Thyroid gland (tissue), 4 donors: Measurements from ENCODE around the gene STRADA. TPM values are rescaled to one million over a fixed set of nuclear protein-coding genes. Genes with fewer than 3 reads are reported as not detected.

Experiments used
- DNase-seq, 2 donors: peaks; one replicate each; pipeline ENCODE4 v3.0.0-alpha.2; 2019
- H3K27ac ChIP-seq, 3 donors: fragments of 200-600 bp; sonication (generic); 1 replicate in 2 of 3; 2 replicates in 1 of 3; pipeline ENCODE4 v1.5.1; 2016 to 2019; ENCODE audit warnings: mild to moderate bottlenecking in 1 of 3, moderate library complexity in 1 of 3
- H3K27me3 ChIP-seq: fragments of 200-600 bp; sonication (generic); one replicate; pipeline ENCODE4 v1.5.1; 2019
- H3K36me3 ChIP-seq, 2 donors: fragments of 200-600 bp; sonication (generic); one replicate each; pipeline ENCODE4 v1.5.1; 2016 to 2019
- H3K4me1 ChIP-seq, 2 donors: fragments of 200-600 bp; sonication (generic); one replicate each; pipeline ENCODE4 v1.5.1; 2017 to 2019
- H3K4me3 ChIP-seq, 3 donors: fragments of 200-600 bp; sonication (generic); replicated peaks in 1 of 3; 1 replicate in 2 of 3; 2 replicates in 1 of 3; pipeline ENCODE4 v1.5.1; 2016; ENCODE audit warnings: mild to moderate bottlenecking in 1 of 3
- H3K9me3 ChIP-seq: fragments of 200-600 bp; sonication (generic); one replicate; pipeline ENCODE4 v1.5.1; 2017
- POLR2A ChIP-seq, 2 donors: fragments of 450-650 bp; IDR thresholded peaks; one replicate each; pipeline ENCODE4 v1.6.1; 2017; ENCODE audit warnings: antibody characterized with exemption in 2 of 2, mild to moderate bottlenecking in 2 of 2, moderate library complexity in 1 of 2
- WGBS, 2 donors: methylation state at CpG; one replicate each; pipeline ENCODE4 v1.1.5; 2017; 5-methylcytosine and 5-hydroxymethylcytosine counted together
- intact Hi-C: fragments of 100-400 bp; cut with DNase I; formaldehyde crosslinking; loops from one replicate; pipeline ENCODE4 v1.15.1; 2023
- total RNA-seq, 4 donors: library from RNA; depleted of rRNA; stranded (reverse); fragments of >200 nt; gene quantifications; one replicate each; pipeline ENCODE4 v1.2.3, GENCODE V29; 2016
- TF ChIP-seq, protein P1 (sequence below), 6 experiments: fragments of 200-600 bp in 3 of 6; fragments of 450-650 bp in 3 of 6; sonication (generic) in 3 of 6; IDR thresholded peaks; one replicate each; pipeline ENCODE4 v1.5.1; 2016 to 2019; ENCODE audit warnings: antibody characterized with exemption in 6 of 6, mild to moderate bottlenecking in 2 of 6, inconsistent platforms in 1 of 6, moderate library complexity in 1 of 6

The STRADA gene
- total RNA-seq, 4 donors from 2014 or later: 28.6 to 44.6 (median 32.2) TPM

GRCh38 chr17:63718988-63719387 is 22.6 kb downstream of the STRADA start:
- intact Hi-C loops: no loop called here
- H3K27me3 ChIP-seq: no peaks in the 10 kb centered on the region
- TF ChIP-seq, protein P1, sequence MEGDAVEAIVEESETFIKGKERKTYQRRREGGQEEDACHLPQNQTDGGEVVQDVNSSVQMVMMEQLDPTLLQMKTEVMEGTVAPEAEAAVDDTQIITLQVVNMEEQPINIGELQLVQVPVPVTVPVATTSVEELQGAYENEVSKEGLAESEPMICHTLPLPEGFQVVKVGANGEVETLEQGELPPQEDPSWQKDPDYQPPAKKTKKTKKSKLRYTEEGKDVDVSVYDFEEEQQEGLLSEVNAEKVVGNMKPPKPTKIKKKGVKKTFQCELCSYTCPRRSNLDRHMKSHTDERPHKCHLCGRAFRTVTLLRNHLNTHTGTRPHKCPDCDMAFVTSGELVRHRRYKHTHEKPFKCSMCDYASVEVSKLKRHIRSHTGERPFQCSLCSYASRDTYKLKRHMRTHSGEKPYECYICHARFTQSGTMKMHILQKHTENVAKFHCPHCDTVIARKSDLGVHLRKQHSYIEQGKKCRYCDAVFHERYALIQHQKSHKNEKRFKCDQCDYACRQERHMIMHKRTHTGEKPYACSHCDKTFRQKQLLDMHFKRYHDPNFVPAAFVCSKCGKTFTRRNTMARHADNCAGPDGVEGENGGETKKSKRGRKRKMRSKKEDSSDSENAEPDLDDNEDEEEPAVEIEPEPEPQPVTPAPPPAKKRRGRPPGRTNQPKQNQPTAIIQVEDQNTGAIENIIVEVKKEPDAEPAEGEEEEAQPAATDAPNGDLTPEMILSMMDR (IDR thresholded peaks at IDR 0.05): no peak
- no peak for TF ChIP-seq POLR2A (IDR thresholded peaks at IDR 0.05)
- H3K4me3 ChIP-seq: no peak overlapping the region
- no peaks in the 10 kb centered on the region for H3K4me1 ChIP-seq
- no peak for DNase-seq
- 77 to 82% methylated on average over 5 of the region's 5 CpGs for WGBS, 2 donors
- no peaks in the 10 kb centered on the region for H3K9me3 ChIP-seq
- no peaks in the 10 kb centered on the region for H3K36me3 ChIP-seq
- no peak overlapping the region for H3K27ac ChIP-seq

DNA sequence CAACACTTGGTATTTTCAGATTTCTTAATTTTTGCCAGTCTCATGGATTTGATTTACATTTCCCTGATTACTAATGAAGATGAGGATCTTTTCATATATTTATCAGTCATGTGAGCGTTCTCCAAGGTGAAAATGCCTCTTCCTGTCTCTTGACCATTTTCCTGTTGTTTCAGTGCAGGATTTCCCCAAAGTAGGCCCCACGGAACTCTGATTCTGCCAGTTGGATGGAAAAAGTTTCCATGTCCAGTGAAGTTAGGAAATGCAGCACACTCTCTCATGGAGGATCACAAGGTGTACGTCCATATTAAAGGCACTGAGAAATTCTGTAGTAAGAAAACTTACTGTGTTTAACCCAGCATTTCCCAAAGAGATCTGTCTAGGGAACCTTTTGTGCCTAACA is 25.2 kb downstream of the STRADA start:
- intact Hi-C loops: no loop called here

GRCh38 chr17:63714550-63715277 is 26.9 kb downstream of the STRADA start:
- no peaks in the 10 kb centered on the region for H3K27me3 ChIP-seq
- TF ChIP-seq, protein P1 (IDR thresholded peaks at IDR 0.05): no peak
- TF ChIP-seq POLR2A (IDR thresholded peaks at IDR 0.05): no peak

More for the DNA sequence above, 25.2 kb downstream of the STRADA start:
- H3K27me3 ChIP-seq: no peaks in the 10 kb centered on the region
- H3K27ac ChIP-seq: no peak overlapping the region
- H3K9me3 ChIP-seq: no peaks in the 10 kb centered on the region
- no peak for DNase-seq
- no peak overlapping the region for H3K4me3 ChIP-seq
- TF ChIP-seq POLR2A (IDR thresholded peaks at IDR 0.05): no peak
- TF ChIP-seq, protein P1 (IDR thresholded peaks at IDR 0.05): no peak
- 86 to 90% methylated on average over 3 of the region's 3 CpGs for WGBS, 2 donors
- H3K4me1 ChIP-seq: no peaks in the 10 kb centered on the region
- H3K36me3 ChIP-seq: peaks cover 4 to 13% of the 10 kb centered on the region in 2 donors

DNA sequence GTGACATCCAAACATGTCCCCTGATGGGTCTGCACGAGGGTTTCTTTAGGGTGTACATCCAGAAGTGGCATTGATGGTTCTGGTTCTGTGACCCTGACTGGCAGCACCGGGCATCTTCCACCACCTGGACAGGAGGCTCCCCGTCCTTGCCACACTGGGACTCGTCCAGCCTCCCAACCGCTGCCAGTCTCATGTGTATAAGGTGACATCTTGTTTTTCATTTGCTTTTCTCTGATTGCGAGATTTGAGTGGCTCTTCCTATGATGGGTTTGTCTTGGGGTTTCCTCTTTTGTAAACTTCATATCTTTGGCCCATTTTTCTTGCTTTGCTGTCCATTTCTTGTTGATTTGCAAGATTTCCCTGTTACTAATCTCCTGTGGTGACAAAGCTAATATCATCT is 32.5 kb downstream of the STRADA start:
- Histone ChIP-seq H3K4me3 (no peak overlapping the region), H3K27ac (no peak overlapping the region), H3K9me3 (no peaks in the 10 kb centered on the region), H3K36me3 (peaks cover 25 to 42% of the 10 kb centered on the region in 2 donors), H3K27me3 (no peaks in the 10 kb centered on the region), H3K4me1 (no peaks in the 10 kb centered on the region)
- TF ChIP-seq POLR2A (IDR thresholded peaks at IDR 0.05): no peak
- TF ChIP-seq, protein P1 (IDR thresholded peaks at IDR 0.05): no peak
- DNase-seq: no peak
- 94 to 96% methylated on average over 6 of the region's 6 CpGs for WGBS, 2 donors
- intact Hi-C loops: no loop called here

More at GRCh38 chr17:63714550-63715277, 26.9 kb downstream of the STRADA start:
- intact Hi-C loops: no loop called here
- no peak for DNase-seq
- 69 to 78% methylated on average over 7 to 10 of the region's 10 CpGs for WGBS, 2 donors
- H3K36me3 ChIP-seq: peaks cover 13 to 17% of the 10 kb centered on the region in 2 donors
- no peak overlapping the region for H3K4me3 ChIP-seq
- H3K4me1 ChIP-seq: no peaks in the 10 kb centered on the region
- no peak overlapping the region for H3K27ac ChIP-seq
- H3K9me3 ChIP-seq: no peaks in the 10 kb centered on the region

- H3K27me3 ChIP-seq: no peaks in the 10 kb centered on the region
- H3K9me3 ChIP-seq: no peaks in the 10 kb centered on the region
- H3K4me1 ChIP-seq: no peaks in the 10 kb centered on the region
- TF ChIP-seq, protein P1 (IDR thresholded peaks at IDR 0.05): no peak
- no peak for TF ChIP-seq POLR2A (IDR thresholded peaks at IDR 0.05)
- DNase-seq: no peak
- H3K36me3 ChIP-seq: peaks cover 12 to 40% of the 10 kb centered on the region in 2 donors
- intact Hi-C loops: no loop called here
- no peak overlapping the region for H3K27ac ChIP-seq
- H3K4me3 ChIP-seq: no peak overlapping the region
- 93 to 98% methylated on average over 4 to 10 of the region's 11 CpGs for WGBS, 2 donors
Measured at GRCh38 chr17:63707151-63707550, 34.4 kb downstream of the STRADA start.
